NCI-H1417 (cell line): ENCODE results near the gene ASPN.

ENCODE experiments used
- DNase-seq, 3 experiments: peaks; one replicate each; lab custom pipeline; 2025; lab: John Stamatoyannopoulos, UW

The ASPN gene

DNA sequence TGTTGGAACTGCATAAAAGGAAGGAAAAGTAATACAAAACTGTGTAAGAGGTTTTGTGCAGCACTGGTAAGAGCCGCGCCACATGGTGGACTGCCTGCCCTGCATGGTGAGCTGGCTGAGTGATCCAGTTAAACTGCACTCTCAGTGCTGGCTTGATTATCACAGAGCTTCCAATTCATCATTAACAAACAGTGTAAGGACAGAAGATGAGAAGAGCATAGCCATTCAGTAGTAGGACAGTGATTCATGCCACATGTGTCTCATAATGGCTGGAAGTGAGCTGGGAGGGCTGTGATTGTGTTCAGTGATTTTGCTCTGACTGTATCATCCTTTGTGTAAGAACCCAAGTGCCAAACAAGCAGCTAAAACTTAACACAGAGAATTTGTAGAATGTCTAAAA, 14.1 kb downstream of the ASPN start:
- no peak for DNase-seq

DNA sequence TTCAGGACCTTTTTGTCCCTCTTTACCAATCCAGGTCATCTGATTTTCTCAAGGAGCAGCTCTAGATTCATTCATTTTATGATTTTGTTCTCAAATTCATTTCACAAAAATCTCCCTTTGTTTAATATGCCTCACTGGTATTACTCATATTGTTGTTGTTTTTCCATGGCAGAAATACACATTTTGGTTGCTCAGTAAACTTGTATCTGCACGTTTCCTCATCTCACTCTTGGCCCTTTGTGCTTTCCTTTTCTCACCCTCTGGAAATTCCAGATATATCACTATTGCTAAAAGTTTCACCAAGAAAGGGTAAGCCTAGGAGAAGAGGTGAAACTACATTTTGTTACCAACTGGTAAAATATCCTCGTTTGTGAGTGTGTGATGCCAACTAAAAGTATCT, 14.8 kb downstream of the ASPN start:
- no peak for DNase-seq

DNA sequence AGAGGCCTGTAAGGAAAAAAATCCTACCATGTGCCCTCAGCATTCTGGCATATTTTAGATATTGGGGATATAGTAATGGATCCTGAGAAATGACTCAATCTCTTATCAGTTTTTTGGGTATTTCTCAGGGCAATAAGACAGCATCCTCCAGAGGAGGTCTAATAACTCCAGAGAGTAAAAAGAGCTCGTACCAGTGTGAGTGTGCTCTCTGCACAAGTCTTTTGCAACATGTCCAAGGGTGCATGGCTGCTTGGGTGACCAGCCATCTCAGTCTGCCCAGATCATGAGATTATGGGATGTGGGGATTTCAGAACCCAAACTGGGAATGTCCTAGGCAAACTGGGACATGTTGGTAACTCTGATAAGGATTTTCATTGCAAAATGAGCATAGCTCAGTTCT, 15.3 kb downstream of the ASPN start:
- DNase-seq: no peak

DNA sequence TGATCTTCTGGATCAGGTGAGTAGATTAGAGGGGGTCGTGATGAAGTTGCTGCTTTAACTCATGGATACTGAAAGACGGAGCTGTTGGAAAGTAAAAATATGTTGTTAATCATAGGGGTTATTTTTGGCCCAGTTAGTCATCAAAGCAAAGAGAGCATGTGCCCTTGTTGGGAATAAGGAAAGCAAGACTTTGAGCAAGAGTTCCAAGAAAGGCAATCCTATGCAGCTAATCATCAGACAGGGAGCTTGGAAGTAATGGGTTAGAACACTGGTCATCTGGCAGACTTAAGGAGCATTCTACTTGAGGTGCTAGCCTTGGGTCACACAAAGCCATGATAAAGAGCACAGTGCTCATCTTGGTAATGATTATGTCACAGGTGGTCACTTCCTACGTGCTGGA, 18.3 kb downstream of the ASPN start:
- no peak for DNase-seq

DNA sequence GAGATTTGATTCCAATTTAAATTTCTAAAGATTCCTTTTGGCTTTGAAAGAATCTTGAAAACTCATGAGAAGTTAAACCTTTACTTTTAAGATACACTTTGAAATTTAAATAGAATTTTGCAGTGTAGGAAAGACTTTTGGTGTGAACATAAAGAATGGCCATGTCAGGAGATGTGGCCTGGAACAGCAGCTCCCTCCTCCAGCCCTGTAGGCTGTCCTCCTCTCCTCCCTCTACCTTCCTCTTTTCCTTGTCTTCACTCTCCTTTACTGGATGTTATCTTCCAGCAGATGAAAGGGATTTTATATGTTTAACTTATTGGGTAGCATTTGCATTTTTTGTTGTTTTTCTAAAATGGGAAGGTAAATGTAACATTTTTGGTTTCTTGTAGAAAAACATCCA, 18.9 kb downstream of the ASPN start:
- no peak for DNase-seq

DNA sequence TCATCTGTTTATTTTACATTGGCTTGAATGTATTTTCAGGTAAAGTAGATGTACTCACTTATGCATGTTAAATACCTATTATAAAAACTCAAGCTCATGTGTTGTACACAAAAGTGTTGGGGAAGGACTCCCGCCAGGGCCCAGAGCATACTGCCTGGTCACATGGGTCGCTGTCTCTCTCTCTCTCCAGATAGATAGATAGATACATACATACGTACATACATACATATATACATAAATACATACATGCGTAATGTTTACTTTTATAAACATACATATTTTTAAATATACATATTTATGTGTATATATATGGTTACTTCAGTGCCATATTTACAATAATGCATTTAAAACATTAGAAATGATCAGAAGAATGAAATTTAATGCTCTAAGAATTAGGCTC, 24.7 kb downstream of the ASPN start:
- no peak for DNase-seq

DNA sequence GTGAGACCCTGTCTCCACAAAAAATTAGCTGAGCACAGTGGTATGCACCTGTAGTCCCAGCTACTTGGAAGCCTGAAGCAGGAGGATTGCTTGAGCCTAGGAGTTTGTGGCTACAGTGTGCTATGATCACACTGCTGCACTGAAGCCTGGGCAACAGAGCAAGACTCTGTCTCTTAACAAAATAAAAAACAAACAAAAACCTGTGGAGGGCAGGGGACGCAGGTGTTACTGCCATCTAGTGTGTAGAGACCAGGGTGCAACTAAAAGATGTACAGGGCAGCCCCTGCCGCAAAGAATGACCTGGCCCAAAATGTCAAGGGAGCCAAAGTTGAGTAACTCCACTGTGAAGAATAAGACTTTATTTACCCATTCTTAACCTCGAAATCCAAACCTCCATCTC, 27.1 kb downstream of the ASPN start:
- DNase-seq: peak in 1 of 3 experiments; percentile 29

DNA sequence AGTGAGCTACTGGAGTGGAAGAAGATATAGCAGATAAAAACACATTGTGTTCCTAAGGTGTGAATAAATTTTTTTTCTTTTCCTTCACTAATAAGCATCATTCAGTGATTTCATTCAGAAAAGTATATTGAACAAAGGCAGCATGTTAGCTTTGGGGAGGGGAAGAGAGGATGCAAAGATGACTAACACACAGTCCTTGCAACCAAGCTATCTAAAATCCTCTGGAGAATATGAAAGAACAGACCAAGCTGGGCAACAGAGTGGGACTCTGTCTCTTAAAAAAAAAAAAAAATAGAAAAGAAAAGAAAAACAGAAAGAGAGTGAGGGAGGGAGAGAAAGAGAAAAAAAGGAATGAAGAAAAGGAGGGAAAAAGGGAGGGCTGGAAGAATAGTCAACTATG, 35.8 kb downstream of the ASPN start:
- DNase-seq: peak in 1 of 3 experiments; percentile 62

DNA sequence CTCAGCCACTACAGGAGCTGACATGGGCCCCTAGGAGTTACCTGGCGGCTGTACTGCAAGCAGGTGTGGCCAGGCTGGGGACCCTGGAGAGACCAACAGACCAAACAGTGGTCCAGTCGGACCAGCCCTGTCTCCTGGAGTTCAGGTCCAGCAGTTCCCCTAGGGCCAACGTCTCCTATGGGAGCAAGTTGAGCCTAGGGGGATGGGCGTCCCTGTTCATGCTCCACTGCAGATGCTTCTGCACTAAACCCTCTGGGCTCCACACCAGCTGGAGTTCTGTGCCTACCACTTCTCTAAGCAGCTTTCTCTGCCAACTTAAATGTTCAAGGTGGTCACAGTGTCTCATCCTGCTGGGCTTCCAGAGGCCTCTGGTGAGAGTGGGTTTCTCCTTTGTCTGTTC, 37.5 kb downstream of the ASPN start:
- DNase-seq: peak in 1 of 3 experiments; percentile 47

DNA sequence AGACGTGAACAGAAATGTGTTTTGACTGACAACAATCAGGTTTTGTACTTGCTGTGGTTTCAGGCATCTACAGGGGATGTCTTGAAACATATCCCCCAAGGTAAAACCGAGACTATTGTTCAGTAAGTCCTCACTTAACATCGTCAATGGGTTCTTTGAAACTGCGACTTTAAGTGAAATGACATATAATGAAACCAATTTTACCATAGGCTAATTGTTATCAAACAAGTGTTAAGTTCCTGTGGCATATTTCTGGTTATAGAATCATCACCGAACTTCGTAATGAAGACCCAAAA, 41.6 kb downstream of the ASPN start:
- DNase-seq: no peak

DNA sequence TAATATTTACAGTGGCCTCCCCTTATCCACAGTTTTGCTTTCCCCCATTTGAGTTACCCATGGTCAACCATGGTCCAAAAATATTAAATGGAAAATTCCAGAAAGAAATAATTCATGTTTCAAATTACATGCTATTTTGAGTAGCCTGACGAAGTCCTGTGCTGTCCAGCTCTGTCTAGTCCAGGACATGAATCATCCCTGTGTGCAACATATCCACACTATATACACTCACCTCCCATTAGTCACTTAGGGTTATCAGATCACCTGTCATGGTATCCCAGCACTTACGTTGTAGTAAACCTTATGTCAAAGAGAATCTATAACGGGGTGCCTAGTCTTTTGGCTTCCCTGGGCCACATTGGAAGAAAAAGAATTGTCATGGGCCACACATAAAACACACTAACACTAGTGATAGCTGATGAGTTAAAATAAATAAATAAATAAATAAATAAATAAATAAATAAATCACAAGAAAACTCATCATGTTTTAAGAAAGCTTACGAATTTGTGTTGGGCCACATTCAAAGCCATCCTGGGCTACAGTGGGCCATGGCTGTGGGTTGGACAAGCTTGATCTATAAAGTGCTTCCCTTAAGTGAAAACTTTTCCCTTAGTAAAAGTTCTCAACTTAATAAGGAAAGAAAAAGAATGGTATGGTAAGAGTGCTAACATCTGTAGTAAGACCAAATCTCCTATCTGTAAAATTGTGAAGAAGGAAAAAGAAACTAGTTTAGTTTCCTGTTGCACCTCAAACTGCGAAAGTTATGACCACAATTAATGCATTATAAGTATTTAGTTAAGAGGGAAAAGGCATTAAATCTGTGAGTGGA, 42.2 kb downstream of the ASPN start:
- no peak for DNase-seq

DNA sequence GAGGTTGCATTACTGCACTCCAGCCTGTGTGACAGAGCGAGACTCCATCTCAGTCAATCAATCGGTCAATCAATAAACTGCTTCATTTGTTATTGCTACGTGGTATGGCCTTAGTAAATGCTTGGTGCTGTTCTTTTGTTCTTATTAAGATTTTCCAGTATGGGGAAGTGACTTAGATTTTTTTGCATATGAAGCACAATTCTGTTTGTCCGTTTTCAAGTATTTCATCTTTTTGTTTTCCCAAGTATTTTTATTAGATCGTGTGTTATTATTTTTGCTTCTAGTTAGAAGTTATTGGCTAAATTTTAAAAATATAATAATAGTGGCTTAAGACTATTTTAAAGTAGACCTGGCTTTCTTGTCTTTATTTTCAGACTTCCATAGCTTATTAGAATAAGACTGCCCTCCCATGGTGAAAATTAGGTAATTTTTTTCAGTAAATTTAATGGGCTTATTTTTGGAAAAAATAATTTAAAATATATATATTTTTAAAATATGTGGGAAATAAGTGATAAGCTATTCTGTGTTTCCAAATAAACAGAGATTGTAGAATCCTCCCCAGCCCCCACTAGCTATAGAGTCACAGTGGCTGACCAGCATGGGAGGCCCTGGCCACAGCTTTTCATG, 43.3 kb downstream of the ASPN start:
- peak in 1 of 3 experiments; percentile 24 for DNase-seq

DNA sequence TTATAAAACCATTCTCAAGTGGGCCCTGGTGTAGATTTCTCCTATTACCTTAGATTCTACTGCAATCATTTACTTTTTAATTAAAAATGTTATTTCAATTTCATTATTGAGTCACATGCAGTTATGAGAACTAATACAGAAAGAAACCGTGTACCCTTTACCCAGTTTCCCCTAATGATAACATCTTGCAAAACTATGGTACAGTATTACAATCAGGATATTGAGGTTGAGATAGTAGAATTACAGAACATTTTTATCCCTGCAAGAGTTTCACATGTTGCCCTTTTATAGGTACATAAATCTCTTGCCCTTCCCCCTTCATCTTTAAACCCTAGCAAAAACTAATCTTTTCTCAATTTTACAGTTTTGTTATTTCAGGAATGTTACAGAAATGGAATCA, 47.0 kb downstream of the ASPN start:
- DNase-seq: no peak

DNA sequence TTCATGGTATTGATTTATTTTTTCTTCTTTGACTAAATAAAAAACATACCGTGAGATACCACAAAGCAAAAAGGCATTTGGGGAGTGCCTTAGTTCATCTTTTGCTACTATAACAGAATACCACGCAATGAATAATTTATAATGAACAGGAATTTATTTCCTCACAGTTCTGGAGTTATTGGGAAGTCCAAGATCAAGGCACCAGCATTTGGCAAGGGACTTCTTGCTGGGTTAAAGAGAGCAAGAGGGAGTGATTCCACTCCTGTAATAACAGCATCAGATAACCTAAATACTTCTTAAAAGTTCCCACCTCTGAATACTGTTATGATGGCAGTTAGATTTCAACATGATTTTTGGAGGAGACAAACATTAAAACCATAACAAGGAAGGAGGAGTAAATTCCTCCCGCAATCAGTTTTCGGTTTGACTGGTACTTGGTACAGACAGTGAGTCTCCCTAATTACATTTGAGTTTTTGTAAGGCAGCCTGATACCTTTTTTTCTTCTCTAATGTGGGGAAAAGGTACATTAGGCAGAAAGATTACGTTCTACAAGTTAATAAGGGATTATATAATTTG, 49.2 kb downstream of the ASPN start:
- no peak for DNase-seq

DNA sequence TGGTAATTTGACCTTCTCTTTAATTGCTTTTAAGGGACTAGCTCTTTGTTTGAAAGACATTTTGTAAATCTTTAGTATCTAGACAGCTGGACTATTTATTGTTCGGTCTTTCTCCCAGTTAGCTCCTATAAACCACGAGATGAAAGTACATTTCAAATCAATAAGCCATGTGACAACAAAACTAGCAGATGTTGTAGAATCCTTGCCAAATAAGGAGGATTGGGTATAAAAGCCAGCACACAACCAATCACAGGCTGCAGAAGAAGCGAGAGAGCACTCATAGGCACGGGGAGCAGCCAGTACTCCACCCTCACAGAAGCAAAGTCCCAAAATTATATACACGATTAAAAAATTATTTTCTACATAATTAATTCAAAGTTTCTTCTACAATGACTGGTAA, 50.0 kb downstream of the ASPN start:
- no peak for DNase-seq

DNA sequence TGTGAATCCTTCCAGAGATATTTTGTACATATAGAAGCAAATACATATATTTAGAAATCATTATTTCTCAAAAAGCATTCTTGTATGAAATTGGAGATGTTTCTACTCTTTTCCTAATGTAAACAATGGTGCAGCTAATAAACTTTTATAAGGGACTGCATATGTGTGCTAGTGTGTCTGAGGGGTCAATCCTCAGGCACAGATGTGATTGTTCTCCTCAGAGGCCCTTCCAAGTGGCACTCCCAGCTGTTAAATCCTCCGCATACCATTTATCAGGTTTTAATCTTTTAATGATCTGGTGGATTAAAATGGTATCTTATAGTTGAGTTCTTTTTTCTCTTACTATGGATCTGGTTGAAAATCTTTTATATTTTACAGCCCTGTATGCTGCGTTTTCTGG, 52.5 kb downstream of the ASPN start:
- no peak for DNase-seq

DNA sequence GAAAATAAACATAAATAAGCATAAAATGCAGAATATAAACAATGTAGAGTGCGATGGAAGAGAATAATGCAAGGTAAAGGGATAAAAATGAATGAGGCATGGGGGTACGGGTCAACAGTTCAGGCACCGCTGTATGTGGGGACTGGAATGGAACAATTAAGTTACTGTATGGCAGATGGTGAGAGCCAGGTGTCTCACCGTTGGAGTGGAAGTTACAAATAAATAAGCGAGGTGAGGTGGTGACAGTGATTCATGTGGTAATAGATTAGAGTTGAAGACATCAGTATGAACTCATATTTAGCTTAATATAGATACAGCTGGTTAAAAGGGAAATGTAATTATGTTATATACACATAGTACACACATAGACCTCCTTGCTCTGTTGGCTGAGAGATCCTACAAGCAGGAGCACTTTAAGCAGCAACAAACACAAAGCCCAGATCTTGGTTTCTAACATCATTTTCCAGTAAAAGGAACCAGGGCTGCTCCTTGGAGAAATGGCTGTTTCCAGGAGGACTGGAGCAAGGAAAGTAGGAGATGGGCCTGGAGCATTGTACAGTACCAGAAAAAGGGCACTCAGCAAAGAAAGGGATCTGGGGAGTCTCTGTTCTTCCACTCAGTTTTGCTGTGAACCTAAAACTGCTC, 55.7 kb downstream of the ASPN start:
- DNase-seq: peak in 2 of 3 experiments; percentile 83 to 98

DNA sequence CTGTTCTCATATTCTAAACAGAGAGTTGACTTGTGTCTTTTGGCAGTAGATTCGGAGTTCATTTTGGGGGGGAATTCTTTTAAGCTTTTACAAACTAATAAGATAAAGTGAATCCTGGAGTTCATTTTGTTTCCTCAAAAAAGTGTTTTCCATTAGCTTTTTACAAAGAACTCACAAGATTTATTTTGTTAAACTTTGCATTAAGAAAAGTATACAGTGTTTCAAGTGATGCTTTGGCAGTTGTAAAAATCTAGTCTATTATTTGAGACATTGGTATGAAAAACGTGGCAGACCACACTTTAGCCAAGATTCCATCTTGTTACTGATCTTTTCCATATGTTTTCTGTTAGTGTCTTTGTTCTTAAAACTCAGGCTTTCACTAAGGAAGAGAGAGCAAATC, 56.8 kb downstream of the ASPN start:
- DNase-seq: no peak

DNA sequence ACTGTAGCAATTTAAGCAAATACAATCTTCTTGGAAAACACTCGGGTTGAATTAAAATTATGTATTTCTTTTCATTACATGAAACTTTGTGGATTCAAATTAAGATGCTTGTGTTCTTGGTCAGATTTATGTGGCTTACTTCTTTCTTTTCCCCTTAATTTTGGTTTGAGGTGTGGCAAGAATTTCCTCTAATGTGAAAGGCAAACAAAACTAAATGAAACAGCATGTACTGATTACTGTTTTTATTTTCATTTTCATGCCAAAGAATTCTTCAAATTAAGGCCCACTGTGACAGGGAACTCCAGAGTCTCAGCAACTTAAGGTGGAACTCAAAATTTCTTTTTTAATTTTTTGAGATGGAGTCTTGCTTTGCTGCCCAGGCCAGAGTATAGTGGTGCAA, 58.0 kb downstream of the ASPN start, which contains the start of gene OMD:
TSS of gene OMD (minus strand) at position 132 of the 400 bp plus-strand sequence. CDS start 6,913 bp downstream, outside the sequence.
- DNase-seq: no peak

DNA sequence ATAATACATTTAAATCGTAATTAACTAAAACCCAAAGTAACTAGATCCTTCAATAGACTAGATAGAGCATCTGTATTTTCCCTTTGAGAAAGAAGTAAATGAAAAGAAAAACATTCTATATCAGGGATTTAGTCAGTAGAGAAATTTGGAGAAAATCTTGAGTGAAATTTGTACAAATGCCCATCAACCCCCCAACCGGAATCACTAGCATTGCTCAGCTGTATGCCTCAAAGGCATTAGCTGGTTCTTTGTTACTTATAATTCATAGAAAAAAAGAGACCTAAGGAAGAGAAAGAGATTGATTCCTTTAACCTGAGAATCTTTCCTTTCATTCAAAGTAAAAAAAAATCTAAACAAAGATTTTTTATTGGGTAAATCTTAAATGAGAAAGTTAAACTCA, 58.7 kb downstream of the ASPN start:
- no peak for DNase-seq

DNA sequence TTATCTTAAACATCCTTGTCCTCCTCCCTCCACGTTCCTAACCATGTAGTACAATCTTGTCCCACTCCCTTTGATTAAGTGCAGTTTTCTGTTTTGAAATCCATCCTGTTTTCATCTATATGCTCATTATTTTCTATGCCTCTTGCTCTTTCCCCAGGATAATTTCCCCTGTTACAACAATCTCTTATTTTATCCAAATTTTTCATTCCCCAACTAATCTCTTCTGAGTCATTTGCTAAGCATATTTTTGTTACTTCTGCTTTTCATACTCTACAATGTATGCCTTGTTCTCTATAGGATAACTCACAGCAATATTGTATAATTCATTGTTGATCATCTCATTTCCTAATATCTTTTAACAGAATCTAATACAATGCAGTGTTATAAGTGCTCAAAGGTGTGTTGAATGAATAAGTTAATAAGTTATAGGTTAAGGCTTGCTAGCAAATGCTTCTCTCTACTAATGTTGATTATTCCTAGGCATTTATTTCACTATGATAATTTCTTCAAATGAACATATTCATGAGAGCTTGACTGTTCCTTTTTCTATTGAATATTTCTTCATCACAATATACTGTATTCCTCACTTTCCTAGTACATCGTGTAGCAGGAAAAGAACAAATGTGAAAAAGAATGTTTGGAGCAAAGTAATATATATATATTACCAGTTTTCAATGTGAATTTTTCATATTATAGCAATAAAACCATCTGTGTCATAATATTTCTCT, 59.5 kb downstream of the ASPN start:
- DNase-seq: no peak

DNA sequence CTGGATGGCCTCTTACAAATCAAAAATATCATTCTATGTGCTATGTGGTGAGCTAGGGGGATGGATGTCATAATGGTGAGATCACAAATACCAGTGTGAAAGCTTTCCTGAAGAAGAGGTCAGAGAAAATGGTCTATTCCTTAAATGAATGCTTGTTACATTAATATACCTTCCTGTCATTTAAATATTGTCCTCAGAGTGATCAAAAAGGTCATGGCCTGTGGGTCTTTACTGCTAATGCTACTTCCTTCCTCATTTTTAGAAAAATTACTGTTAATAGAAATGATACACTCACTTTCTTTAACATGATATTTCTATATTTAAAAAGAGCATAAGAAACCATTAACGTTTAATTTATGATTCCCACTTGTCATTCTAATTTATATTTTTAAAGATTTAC, 67.7 kb downstream of the ASPN start:
- DNase-seq: no peak
